HG02973 (cell line): ENCODE data around the gene LOXL3.

Experiments used
- ATAC-seq: cut with Tn5 transposase; IDR thresholded peaks from one replicate; pipeline ENCODE4 v1.9.1; 2021; ENCODE audit warnings: moderate library complexity; ENCODE audit not compliant: unreplicated experiment

Gene LOXL3

GRCh38 chr2:74510272-74510671 lies 43.5 kb downstream of the LOXL3 start:
- ATAC-seq, result no peak

- ATAC-seq, result peak; percentile 4
Measured at GRCh38 chr2:74507926-74508520, 45.7 kb downstream of the LOXL3 start.

- ATAC-seq, result peak; percentile 83
Measured at GRCh38 chr2:74507145-74507925, 46.4 kb downstream of the LOXL3 start, which contains the start of gene PCGF1. Gene PCGF1, minus strand, starts transcription at chr2:74507695. Its CDS starts 27 bp downstream, at chr2:74507668.

- no peak for ATAC-seq
Measured at GRCh38 chr2:74505448-74506246, 48.1 kb downstream of the LOXL3 start.

- ATAC-seq, result no peak
Measured at GRCh38 chr2:74504591-74504990, 49.2 kb downstream of the LOXL3 start.

- ATAC-seq, result no peak
Measured at GRCh38 chr2:74503506-74504475, 50.0 kb downstream of the LOXL3 start.

- peak; percentile 37 for ATAC-seq
Measured at GRCh38 chr2:74502720-74503505, 50.8 kb downstream of the LOXL3 start.

GRCh38 chr2:74502147-74502719 lies 51.5 kb downstream of the LOXL3 start:
- no peak for ATAC-seq

GRCh38 chr2:74501335-74502071 lies 52.2 kb downstream of the LOXL3 start:
- ATAC-seq, result no peak

- ATAC-seq, result no peak
Measured at GRCh38 chr2:74500578-74500946, 53.2 kb downstream of the LOXL3 start.

GRCh38 chr2:74499940-74500577 lies 53.7 kb downstream of the LOXL3 start:
- no peak for ATAC-seq

GRCh38 chr2:74499267-74499939 lies 54.3 kb downstream of the LOXL3 start, which contains the start of gene LBX2:
Gene LBX2, minus strand, starts transcription at chr2:74499603. Its CDS starts 66 bp downstream, at chr2:74499537.
- no peak for ATAC-seq

GRCh38 chr2:74498500-74499266 lies 55.1 kb downstream of the LOXL3 start:
- no peak for ATAC-seq

- ATAC-seq, result no peak
Measured at GRCh38 chr2:74497777-74498499, 55.8 kb downstream of the LOXL3 start.

- ATAC-seq, result no peak
Measured at GRCh38 chr2:74496997-74497776, 56.6 kb downstream of the LOXL3 start.
